Activated CD4-positive, alpha-beta T cell treated with anti-CD3 and anti-CD28 coated beads for 1 hour (primary cell): ENCODE measurements around the gene WRAP73.

Source experiments
- DNase-seq: peaks from one replicate; pipeline ENCODE4 v3.0.0-alpha.2; 2020

The WRAP73 gene

GRCh38 chr1:3609016-3609768 lies 40.7 kb downstream of the WRAP73 start:
- no peak for DNase-seq

GRCh38 chr1:3608154-3608553 lies 41.7 kb downstream of the WRAP73 start:
- no peak for DNase-seq

GRCh38 chr1:3607703-3608065 lies 42.2 kb downstream of the WRAP73 start:
- no peak for DNase-seq

GRCh38 chr1:3606779-3607702 lies 42.9 kb downstream of the WRAP73 start:
- no peak for DNase-seq

- DNase-seq, result no peak
Observed at GRCh38 chr1:3604997-3605823, 44.7 kb downstream of the WRAP73 start.

GRCh38 chr1:3604468-3604974 lies 45.4 kb downstream of the WRAP73 start:
- DNase-seq, result no peak

GRCh38 chr1:3603571-3604467 lies 46.1 kb downstream of the WRAP73 start:
- DNase-seq, result no peak

GRCh38 chr1:3603156-3603555 lies 46.7 kb downstream of the WRAP73 start:
- no peak for DNase-seq

- DNase-seq, result no peak
Observed at GRCh38 chr1:3602375-3602774, 47.5 kb downstream of the WRAP73 start.

GRCh38 chr1:3601743-3602142 lies 48.2 kb downstream of the WRAP73 start:
- DNase-seq, result no peak

- DNase-seq, result no peak
Observed at GRCh38 chr1:3600354-3600753, 49.5 kb downstream of the WRAP73 start.

- DNase-seq, result no peak
Observed at GRCh38 chr1:3599816-3600215, 50.1 kb downstream of the WRAP73 start.

GRCh38 chr1:3599286-3599811 lies 50.6 kb downstream of the WRAP73 start:
- DNase-seq, result no peak

GRCh38 chr1:3598522-3599285 lies 51.2 kb downstream of the WRAP73 start:
- DNase-seq, result no peak

- DNase-seq, result no peak
Observed at GRCh38 chr1:3598051-3598491, 51.8 kb downstream of the WRAP73 start.

- no peak for DNase-seq
Observed at GRCh38 chr1:3597599-3597964, 52.3 kb downstream of the WRAP73 start.

- no peak for DNase-seq
Observed at GRCh38 chr1:3596663-3597598, 53.0 kb downstream of the WRAP73 start.

GRCh38 chr1:3595949-3596348 lies 54.0 kb downstream of the WRAP73 start:
- no peak for DNase-seq

- no peak for DNase-seq
Observed at GRCh38 chr1:3594706-3595377, 55.1 kb downstream of the WRAP73 start.
